Uterus (tissue), 4 donors: ENCODE measurements around the gene NR2C2AP. TPM values are rescaled to one million over a fixed set of nuclear protein-coding genes. Genes with fewer than 3 reads are reported as not detected.

Source experiments
- DNase-seq, 2 donors: peaks; one replicate each; pipeline ENCODE4 v3.0.0-alpha.2; 2019 to 2020
- H3K27ac ChIP-seq, 2 donors: fragments of 200-600 bp; sonication (generic); 1 replicate in 1 of 2; 2 replicates in 1 of 2; pipeline ENCODE4 v1.5.1; 2016 to 2018
- H3K27me3 ChIP-seq, 2 donors: fragments of 200-600 bp; sonication (generic); one replicate each; pipeline ENCODE4 v1.5.1; 2018 to 2019; ENCODE audit warnings: control low read depth in 1 of 2
- H3K36me3 ChIP-seq, 2 donors: fragments of 200-600 bp; sonication (generic); one replicate each; pipeline ENCODE4 v1.5.1; 2019; ENCODE audit warnings: control low read depth in 1 of 2
- H3K4me1 ChIP-seq, 2 donors: fragments of 200-600 bp; sonication (generic); one replicate each; pipeline ENCODE4 v1.5.1; 2018 to 2019; ENCODE audit warnings: control low read depth in 1 of 2
- H3K4me3 ChIP-seq, 2 donors: fragments of 200-600 bp; sonication (generic); 1 replicate in 1 of 2; 2 replicates in 1 of 2; pipeline ENCODE4 v1.5.1; 2018 to 2019; ENCODE audit warnings: mild to moderate bottlenecking in 1 of 2
- H3K9me3 ChIP-seq, 2 donors: fragments of 200-600 bp; sonication (generic); one replicate each; pipeline ENCODE4 v1.5.1; 2019; ENCODE audit warnings: control low read depth in 1 of 2
- POLR2A ChIP-seq, 2 donors: fragments of 450-650 bp; IDR thresholded peaks; one replicate each; pipeline ENCODE4 v1.6.1; 2016; ENCODE audit warnings: antibody characterized with exemption in 2 of 2, mild to moderate bottlenecking in 1 of 2, moderate library complexity in 1 of 2
- intact Hi-C: fragments of 100-400 bp; cut with DNase I; formaldehyde crosslinking; loops from one replicate; pipeline ENCODE4 v1.15.1; 2023; ENCODE audit warnings: low total_unique reads
- total RNA-seq, 4 donors: library from RNA; depleted of rRNA in 3 of 4; stranded (reverse); fragments of >200 nt in 3 of 4; gene quantifications; one replicate each; pipeline versions ENCODE4 v1.1.0 to v1.2.4, GENCODE V29; 2014 to 2023
- TF ChIP-seq, protein P1 (sequence below), 4 experiments: fragments of 200-600 bp in 2 of 4; fragments of 450-650 bp in 2 of 4; sonication (generic) in 2 of 4; IDR thresholded peaks; one replicate each; pipeline ENCODE4 v1.5.1; 2016 to 2019; ENCODE audit warnings: antibody characterized with exemption in 4 of 4, mild to moderate bottlenecking in 2 of 4, moderate library complexity in 1 of 4
- donor health status: DM: yes; HTN: yes; CAD: no.

Gene NR2C2AP
- total RNA-seq = 10 to 100 TPM in 2 of 4 donors, 1 to 10 TPM in 1, under 1 TPM in 1; 0.77 to 16.0 (median 8.5) TPM

- Histone ChIP-seq H3K4me3 (peak within 1 kb of the TSS; percentile 48 to 52), H3K36me3 (no peaks in the 10 kb centered on the region), H3K9me3 (no peaks in the 10 kb centered on the region), H3K4me1 (peaks cover 0 to 8% of the 10 kb centered on the region in 2 donors), H3K27me3 (no peaks in the 10 kb centered on the region), H3K27ac (peak within 1 kb of the TSS; percentile 61 to 84)
- peak; percentile 91 to 92 for DNase-seq
- intact Hi-C loops = no loop called here
- TF ChIP-seq, protein P1, sequence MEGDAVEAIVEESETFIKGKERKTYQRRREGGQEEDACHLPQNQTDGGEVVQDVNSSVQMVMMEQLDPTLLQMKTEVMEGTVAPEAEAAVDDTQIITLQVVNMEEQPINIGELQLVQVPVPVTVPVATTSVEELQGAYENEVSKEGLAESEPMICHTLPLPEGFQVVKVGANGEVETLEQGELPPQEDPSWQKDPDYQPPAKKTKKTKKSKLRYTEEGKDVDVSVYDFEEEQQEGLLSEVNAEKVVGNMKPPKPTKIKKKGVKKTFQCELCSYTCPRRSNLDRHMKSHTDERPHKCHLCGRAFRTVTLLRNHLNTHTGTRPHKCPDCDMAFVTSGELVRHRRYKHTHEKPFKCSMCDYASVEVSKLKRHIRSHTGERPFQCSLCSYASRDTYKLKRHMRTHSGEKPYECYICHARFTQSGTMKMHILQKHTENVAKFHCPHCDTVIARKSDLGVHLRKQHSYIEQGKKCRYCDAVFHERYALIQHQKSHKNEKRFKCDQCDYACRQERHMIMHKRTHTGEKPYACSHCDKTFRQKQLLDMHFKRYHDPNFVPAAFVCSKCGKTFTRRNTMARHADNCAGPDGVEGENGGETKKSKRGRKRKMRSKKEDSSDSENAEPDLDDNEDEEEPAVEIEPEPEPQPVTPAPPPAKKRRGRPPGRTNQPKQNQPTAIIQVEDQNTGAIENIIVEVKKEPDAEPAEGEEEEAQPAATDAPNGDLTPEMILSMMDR (IDR thresholded peaks at IDR 0.05) = peak in 1 of 4 experiments; percentile 27
- no peak for TF ChIP-seq POLR2A (IDR thresholded peaks at IDR 0.05)
Measured at GRCh38 chr19:19203012-19203856, at the start of gene NR2C2AP. TSS of gene NR2C2AP (minus strand) at chr19:19203414. CDS start at chr19:19203060, 354 bp downstream.

GRCh38 chr19:19250196-19250801 lies 47.1 kb upstream of the NR2C2AP start:
- intact Hi-C loops = no loop called here
- H3K36me3 ChIP-seq = no peaks in the 10 kb centered on the region
- peaks cover 0 to 4% of the 10 kb centered on the region in 2 donors for H3K27me3 ChIP-seq

DNA sequence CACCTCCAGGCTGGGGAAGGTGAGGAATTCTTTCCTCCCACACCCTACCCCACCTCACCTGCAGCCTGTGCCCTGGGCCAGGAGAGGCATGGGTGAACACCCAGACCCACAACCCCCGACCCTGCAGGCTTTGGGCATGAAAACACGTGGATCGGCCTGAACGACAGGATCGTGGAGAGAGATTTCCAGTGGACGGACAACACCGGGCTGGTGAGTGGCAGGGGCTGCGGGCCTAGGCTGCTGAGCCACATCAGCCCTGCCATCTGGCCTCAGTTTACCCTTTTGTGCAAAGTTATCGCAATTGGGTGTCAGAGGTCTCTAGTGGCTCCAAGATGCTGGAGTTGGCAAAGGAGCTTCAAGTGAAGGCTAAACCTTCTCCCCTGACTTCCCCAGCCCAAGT lies 37.3 kb upstream of the NR2C2AP start:
- Histone ChIP-seq H3K27ac (no peak overlapping the region), H3K9me3 (no peaks in the 10 kb centered on the region), H3K4me1 (no peaks in the 10 kb centered on the region), H3K4me3 (no peak overlapping the region), H3K27me3 (no peaks in the 10 kb centered on the region), H3K36me3 (no peaks in the 10 kb centered on the region)
- no peak for DNase-seq
- no peak for TF ChIP-seq POLR2A (IDR thresholded peaks at IDR 0.05)
- TF ChIP-seq, protein P1 (IDR thresholded peaks at IDR 0.05) = no peak
- intact Hi-C loops = no loop called here

More at GRCh38 chr19:19250196-19250801, 47.1 kb upstream of the NR2C2AP start:
- DNase-seq = no peak
- Histone ChIP-seq H3K4me1 (no peaks in the 10 kb centered on the region), H3K27ac (no peak overlapping the region), H3K9me3 (no peaks in the 10 kb centered on the region), H3K4me3 (no peak overlapping the region)
- no peak for TF ChIP-seq POLR2A (IDR thresholded peaks at IDR 0.05)
- TF ChIP-seq, protein P1 (IDR thresholded peaks at IDR 0.05) = no peak

DNA sequence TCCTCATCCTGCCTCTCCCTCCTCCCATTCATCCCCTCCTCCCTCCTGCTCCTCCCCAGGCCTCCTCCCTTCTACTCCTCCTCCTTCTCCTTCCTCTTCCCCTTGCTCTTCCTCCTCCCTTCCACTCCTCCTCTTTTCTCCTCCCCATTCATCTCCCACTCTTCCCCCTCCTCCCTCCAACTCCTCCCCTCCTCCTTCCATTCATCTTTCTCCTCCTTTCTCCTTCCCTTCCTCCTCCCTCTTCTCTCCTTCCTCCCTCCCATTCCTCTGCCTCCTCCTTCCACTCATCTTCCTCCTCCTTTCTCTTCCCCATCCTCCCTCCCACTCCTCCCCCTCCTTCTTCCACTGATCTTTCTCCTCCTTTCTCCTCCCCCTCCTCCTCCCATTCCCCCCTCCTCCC lies 36.5 kb upstream of the NR2C2AP start:
- TF ChIP-seq, protein P1 (IDR thresholded peaks at IDR 0.05) = no peak
- no peak for TF ChIP-seq POLR2A (IDR thresholded peaks at IDR 0.05)

More for the DNA sequence above, 36.5 kb upstream of the NR2C2AP start:
- Histone ChIP-seq H3K27ac (no peak overlapping the region), H3K27me3 (no peaks in the 10 kb centered on the region), H3K36me3 (no peaks in the 10 kb centered on the region), H3K4me1 (no peaks in the 10 kb centered on the region), H3K9me3 (peaks cover 0 to 8% of the 10 kb centered on the region in 2 donors), H3K4me3 (no peak overlapping the region)
- intact Hi-C loops = no loop called here
- DNase-seq = no peak
